ENCODE data around the gene PPP6R3. TPM values are rescaled to one million over a fixed set of nuclear protein-coding genes. Genes with fewer than 3 reads are reported as not detected.

The PPP6R3 gene
- total and polyA plus RNA-seq, 2 experiments from 2014 or later: 41.9 to 118 TPM

DNA sequence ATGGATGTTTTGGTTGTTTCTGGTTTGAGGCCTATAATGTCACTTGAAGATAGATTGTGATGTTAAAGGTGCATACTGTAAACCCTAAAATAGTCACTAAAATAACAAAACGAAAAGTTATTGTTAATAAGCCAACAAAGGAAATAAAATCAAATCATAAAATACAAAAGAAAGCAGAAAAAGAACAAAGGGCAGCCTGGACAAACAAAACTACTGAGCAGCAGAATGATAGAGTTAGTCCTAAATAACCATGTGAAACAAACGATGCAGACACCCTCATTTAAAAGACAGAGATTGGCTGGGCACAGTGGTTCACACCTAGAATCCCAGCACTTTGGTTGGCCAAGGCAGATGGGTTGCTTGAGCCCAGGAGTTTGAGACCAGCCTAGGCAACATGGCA lies 132.9 kb downstream of the PPP6R3 start:
- Histone ChIP-seq H3K9me3 (ENCODE audit: low read depth) (no peaks in the 10 kb centered on the region), H3K36me3 (peaks cover 66% of the 10 kb centered on the region), H3K4me1 (ENCODE audit: low read depth) (no peaks in the 10 kb centered on the region), H3K27ac (no peak overlapping the region), H3K27me3 (no peaks in the 10 kb centered on the region), H3K4me3 (no peak overlapping the region)
- no peak for DNase-seq (ENCODE audit: low read depth in 1 of 2, low spot score in 1 of 2)
- TF ChIP-seq, protein P1, sequence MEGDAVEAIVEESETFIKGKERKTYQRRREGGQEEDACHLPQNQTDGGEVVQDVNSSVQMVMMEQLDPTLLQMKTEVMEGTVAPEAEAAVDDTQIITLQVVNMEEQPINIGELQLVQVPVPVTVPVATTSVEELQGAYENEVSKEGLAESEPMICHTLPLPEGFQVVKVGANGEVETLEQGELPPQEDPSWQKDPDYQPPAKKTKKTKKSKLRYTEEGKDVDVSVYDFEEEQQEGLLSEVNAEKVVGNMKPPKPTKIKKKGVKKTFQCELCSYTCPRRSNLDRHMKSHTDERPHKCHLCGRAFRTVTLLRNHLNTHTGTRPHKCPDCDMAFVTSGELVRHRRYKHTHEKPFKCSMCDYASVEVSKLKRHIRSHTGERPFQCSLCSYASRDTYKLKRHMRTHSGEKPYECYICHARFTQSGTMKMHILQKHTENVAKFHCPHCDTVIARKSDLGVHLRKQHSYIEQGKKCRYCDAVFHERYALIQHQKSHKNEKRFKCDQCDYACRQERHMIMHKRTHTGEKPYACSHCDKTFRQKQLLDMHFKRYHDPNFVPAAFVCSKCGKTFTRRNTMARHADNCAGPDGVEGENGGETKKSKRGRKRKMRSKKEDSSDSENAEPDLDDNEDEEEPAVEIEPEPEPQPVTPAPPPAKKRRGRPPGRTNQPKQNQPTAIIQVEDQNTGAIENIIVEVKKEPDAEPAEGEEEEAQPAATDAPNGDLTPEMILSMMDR (IDR thresholded peaks at IDR 0.05; ENCODE audit: low read depth, low read length): no peak

DNA sequence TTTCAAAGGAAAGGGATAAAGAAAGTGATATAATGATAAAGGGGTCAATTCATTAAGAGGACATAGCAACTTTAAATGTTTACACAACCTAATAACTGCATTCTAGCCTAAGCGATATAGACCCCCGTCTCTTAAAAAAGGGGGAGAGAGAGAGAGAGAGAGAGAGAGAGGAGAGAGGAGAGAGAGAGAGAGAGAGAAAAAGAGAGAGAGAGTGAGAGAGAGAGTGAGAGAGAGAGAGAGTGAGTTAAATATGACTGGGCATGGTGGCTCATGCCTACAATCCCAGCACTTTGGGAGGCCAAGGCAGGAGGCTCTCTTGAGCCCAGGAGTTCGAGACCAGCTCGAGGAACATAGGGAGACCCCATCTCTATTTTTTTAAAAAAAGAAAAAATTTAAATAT lies 133.6 kb downstream of the PPP6R3 start:
- no peak overlapping the region for H3K4me3 ChIP-seq
- H3K4me1 ChIP-seq (ENCODE audit: low read depth): no peaks in the 10 kb centered on the region
- DNase-seq (ENCODE audit: low read depth in 1 of 2, low spot score in 1 of 2): no peak
- H3K27ac ChIP-seq: no peak overlapping the region
- TF ChIP-seq, protein P1 (IDR thresholded peaks at IDR 0.05; ENCODE audit: low read depth, low read length): no peak
- H3K9me3 ChIP-seq (ENCODE audit: low read depth): no peaks in the 10 kb centered on the region
- H3K27me3 ChIP-seq: no peaks in the 10 kb centered on the region
- H3K36me3 ChIP-seq: peaks cover 71% of the 10 kb centered on the region

DNA sequence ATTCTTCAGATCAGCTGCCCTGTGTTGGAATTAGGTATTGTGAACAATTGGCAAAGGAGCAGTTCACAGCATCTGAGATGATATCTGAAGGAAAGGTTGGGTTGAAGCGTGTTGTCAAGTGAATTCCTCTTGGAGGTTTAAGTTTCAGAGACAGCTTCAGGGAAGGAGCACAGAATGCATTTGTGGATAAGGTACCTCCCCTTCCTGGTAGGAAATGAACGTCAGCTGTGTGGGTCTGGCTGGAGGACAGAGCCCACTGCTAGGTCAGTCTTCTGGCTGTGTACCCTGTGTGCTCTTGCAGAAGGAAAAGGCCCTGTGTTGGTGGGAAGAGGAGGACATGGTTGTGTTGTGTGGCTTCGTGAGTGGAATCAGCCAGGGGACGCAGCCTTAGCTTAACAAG lies 135.7 kb downstream of the PPP6R3 start:
- no peak for DNase-seq (ENCODE audit: low read depth in 1 of 2, low spot score in 1 of 2)
- no peaks in the 10 kb centered on the region for H3K4me1 ChIP-seq (ENCODE audit: low read depth)
- no peaks in the 10 kb centered on the region for H3K9me3 ChIP-seq (ENCODE audit: low read depth)
- TF ChIP-seq, protein P1 (IDR thresholded peaks at IDR 0.05; ENCODE audit: low read depth, low read length): no peak
- no peaks in the 10 kb centered on the region for H3K27me3 ChIP-seq
- no peak overlapping the region for H3K27ac ChIP-seq
- H3K4me3 ChIP-seq: no peak overlapping the region
- peaks cover 81% of the 10 kb centered on the region for H3K36me3 ChIP-seq

DNA sequence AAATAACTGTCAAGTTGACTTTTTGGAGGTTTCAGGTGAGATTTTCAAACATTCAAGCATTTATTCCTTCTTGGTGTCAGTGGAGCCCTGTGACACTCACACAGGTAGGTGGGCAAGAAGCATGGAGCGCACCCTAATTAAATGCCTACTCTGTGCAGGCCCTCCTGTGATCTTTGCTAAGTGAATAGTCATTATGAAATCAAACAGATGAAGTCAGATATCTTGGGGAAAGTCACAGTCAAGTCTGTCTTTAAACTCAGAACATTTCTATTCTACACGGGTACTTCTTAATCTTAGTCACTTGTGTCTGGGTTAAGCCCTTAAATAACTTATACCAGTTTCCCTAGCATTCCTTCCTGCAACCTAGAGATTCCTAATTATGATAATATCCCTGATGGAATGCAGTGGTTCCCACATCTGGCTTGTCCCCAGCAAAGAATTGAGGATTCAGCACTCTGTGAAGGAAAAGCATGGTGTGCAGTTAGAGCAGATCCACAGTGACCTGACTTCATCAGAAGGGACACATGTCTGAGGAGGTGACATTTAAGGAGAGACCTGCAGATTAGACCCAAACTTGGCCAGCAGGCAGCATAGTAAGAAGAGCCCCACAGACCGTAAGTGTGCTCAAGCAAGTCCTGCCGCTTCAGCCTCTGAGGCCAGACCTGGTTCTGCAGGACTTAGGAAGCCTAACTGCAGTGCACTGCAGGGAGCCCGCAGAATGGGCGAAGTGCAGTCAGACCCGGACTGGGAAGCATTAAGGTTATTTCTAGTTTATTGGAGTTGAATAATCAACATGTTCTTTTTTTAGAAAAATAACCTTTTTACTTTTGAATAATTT lies 138.5 kb downstream of the PPP6R3 start:
- no peak overlapping the region for H3K27ac ChIP-seq
- H3K27me3 ChIP-seq: no peaks in the 10 kb centered on the region
- no peaks in the 10 kb centered on the region for H3K9me3 ChIP-seq (ENCODE audit: low read depth)
- H3K36me3 ChIP-seq: peaks cover 82% of the 10 kb centered on the region
- no peaks in the 10 kb centered on the region for H3K4me1 ChIP-seq (ENCODE audit: low read depth)
- TF ChIP-seq, protein P1 (IDR thresholded peaks at IDR 0.05; ENCODE audit: low read depth, low read length): no peak
- no peak overlapping the region for H3K4me3 ChIP-seq
- DNase-seq (ENCODE audit: low read depth in 1 of 2, low spot score in 1 of 2): no peak

DNA sequence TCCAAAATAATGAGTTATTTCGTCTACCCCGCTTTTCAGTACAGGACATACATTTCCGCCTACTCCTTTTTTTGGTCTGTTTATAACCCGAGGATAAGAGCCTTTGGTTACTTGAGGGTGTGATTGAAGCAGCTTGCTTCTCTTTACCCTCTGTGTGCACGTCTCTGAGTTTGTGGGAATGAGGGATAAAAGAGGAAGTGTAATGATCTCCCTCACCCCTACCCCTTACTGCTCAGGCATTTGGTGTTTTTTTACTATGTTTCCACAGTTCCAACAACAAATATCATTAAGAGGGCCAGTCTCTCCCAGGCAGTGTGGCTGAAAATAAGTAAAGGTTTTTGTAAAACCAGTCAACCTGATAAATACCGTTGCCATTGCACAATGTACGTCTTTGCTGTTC lies 140.6 kb downstream of the PPP6R3 start:
- no peaks in the 10 kb centered on the region for H3K4me1 ChIP-seq (ENCODE audit: low read depth)
- no peak for DNase-seq (ENCODE audit: low read depth in 1 of 2, low spot score in 1 of 2)
- H3K4me3 ChIP-seq: no peak overlapping the region
- TF ChIP-seq, protein P1 (IDR thresholded peaks at IDR 0.05; ENCODE audit: low read depth, low read length): no peak
- no peak overlapping the region for H3K27ac ChIP-seq
- no peaks in the 10 kb centered on the region for H3K9me3 ChIP-seq (ENCODE audit: low read depth)
- H3K27me3 ChIP-seq: no peaks in the 10 kb centered on the region
- H3K36me3 ChIP-seq: peaks cover 94% of the 10 kb centered on the region

Data from cardiac muscle cell (in vitro differentiated cells and primary cell).